SK-N-MC (cell line): ENCODE measurements around the gene OR2T4.

Experiments
- EZH2 ChIP-seq: fragments of 200-600 bp; sonication (generic); IDR thresholded peaks from one replicate; pipeline ENCODE4 v1.6.1; 2017; ENCODE audit warnings: antibody characterized with exemption
- POLR2AphosphoS5 ChIP-seq: IDR thresholded peaks from 2 replicates; pipeline ENCODE4 v1.6.1; 2012; ENCODE audit warnings: mild to moderate bottlenecking, low read depth, low read length, borderline replicate concordance

GRCh38 chr1:248376916-248377315, 15.5 kb downstream of the OR2T4 start:
- TF ChIP-seq POLR2AphosphoS5 (no peak), EZH2 (no peak)
